Measurements from ENCODE around the gene CC2D2B. TPM values are rescaled to one million over a fixed set of nuclear protein-coding genes. Genes with fewer than 3 reads are reported as not detected.
A peak's percentile ranks its signal among the peaks of the same experiment; 100 is the strongest.

The CC2D2B gene
- total RNA-seq, 4 donors from 2014 or later: 0.96 to 1.6 (median 1.1) TPM; not detected in 1

GRCh38 chr10:96021332-96021731 is 113.6 kb downstream of the CC2D2B start:
- Histone ChIP-seq H3K27me3 (no peaks in the 10 kb centered on the region), H3K27ac (no peak overlapping the region), H3K9me3 (no peaks in the 10 kb centered on the region), H3K4me3 (no peak overlapping the region), H3K36me3 (no peaks in the 10 kb centered on the region), H3K4me1 (peaks cover 0 to 6% (median 0%) of the 10 kb centered on the region in 4 donors)
- intact Hi-C loops (cut with DNase I; ENCODE audit: low total_unique reads): no loop called here
- WGBS, 2 donors (ENCODE audit: low coverage in 1 of 2): 80 to 82% methylated on average over 1 of the region's 1 CpG
- no peak for DNase-seq
- TF ChIP-seq EP300 (IDR thresholded peaks at IDR 0.05; ENCODE audit: low read depth) (no peak), POLR2AphosphoS5 (IDR thresholded peaks at IDR 0.05) (no peak), CTCF (IDR thresholded peaks at IDR 0.05) (no peak), POLR2A (IDR thresholded peaks at IDR 0.05) (no peak)
- in situ Hi-C loops (cut with MboI; ENCODE audit: low pct_ligation_motif_present in 1 of 4, low pct_unique_long_range_greater_than_20kb in 1 of 4, low sequenced_read_pairs in 3 of 4): loop anchor here in 3 of 4 donors (25.0 kb wide), 1 partner anchor 291 kb away; the partner anchor contains the start of gene DNTT (in 3 of the 3)

- 88 to 100% methylated on average over 2 of the region's 2 CpGs for WGBS, 2 donors (ENCODE audit: low coverage in 1 of 2)
- Histone ChIP-seq H3K27me3 (no peaks in the 10 kb centered on the region), H3K27ac (peak overlapping the region in 1 of 4 donors; percentile 14), H3K4me1 (no peaks in the 10 kb centered on the region), H3K36me3 (no peaks in the 10 kb centered on the region), H3K9me3 (no peaks in the 10 kb centered on the region), H3K4me3 (no peak overlapping the region)
- in situ Hi-C loops (cut with MboI; ENCODE audit: low pct_ligation_motif_present in 1 of 4, low pct_unique_long_range_greater_than_20kb in 1 of 4, low sequenced_read_pairs in 3 of 4): loop anchor here in 3 of 4 donors (25.0 kb wide), 1 partner anchor 290 kb away; the partner anchor contains the start of gene DNTT (in 3 of the 3)
- DNase-seq: no peak
- no peak for TF ChIP-seq CTCF (IDR thresholded peaks at IDR 0.05)
- TF ChIP-seq POLR2AphosphoS5 (IDR thresholded peaks at IDR 0.05): no peak
- no peak for TF ChIP-seq EP300 (IDR thresholded peaks at IDR 0.05; ENCODE audit: low read depth)
- TF ChIP-seq POLR2A (IDR thresholded peaks at IDR 0.05): no peak
- intact Hi-C loops (cut with DNase I; ENCODE audit: low total_unique reads): no loop called here
Observed at GRCh38 chr10:96022739-96023138, 115.0 kb downstream of the CC2D2B start.

GRCh38 chr10:96023168-96023567 is 115.4 kb downstream of the CC2D2B start:
- in situ Hi-C loops (cut with MboI; ENCODE audit: low pct_ligation_motif_present in 1 of 4, low pct_unique_long_range_greater_than_20kb in 1 of 4, low sequenced_read_pairs in 3 of 4): loop anchor here in 3 of 4 donors (25.0 kb wide), 1 partner anchor 289 kb away; the partner anchor contains the start of gene DNTT (in 3 of the 3)
- Histone ChIP-seq H3K9me3 (no peaks in the 10 kb centered on the region), H3K27ac (peak overlapping the region in 1 of 4 donors; percentile 14), H3K4me3 (no peak overlapping the region), H3K4me1 (no peaks in the 10 kb centered on the region), H3K36me3 (no peaks in the 10 kb centered on the region), H3K27me3 (no peaks in the 10 kb centered on the region)
- DNase-seq: no peak
- intact Hi-C loops (cut with DNase I; ENCODE audit: low total_unique reads): no loop called here
- TF ChIP-seq EP300 (IDR thresholded peaks at IDR 0.05; ENCODE audit: low read depth) (no peak), POLR2A (IDR thresholded peaks at IDR 0.05) (no peak), CTCF (IDR thresholded peaks at IDR 0.05) (no peak), POLR2AphosphoS5 (IDR thresholded peaks at IDR 0.05) (no peak)

- in situ Hi-C loops (cut with MboI; ENCODE audit: low pct_ligation_motif_present in 1 of 4, low pct_unique_long_range_greater_than_20kb in 1 of 4, low sequenced_read_pairs in 3 of 4): no loop called here
- TF ChIP-seq POLR2AphosphoS5 (IDR thresholded peaks at IDR 0.05) (no peak), EP300 (IDR thresholded peaks at IDR 0.05; ENCODE audit: low read depth) (no peak), CTCF (IDR thresholded peaks at IDR 0.05) (peak in 1 of 5 experiments; percentile 6), POLR2A (IDR thresholded peaks at IDR 0.05) (no peak)
- WGBS, 2 donors (ENCODE audit: low coverage in 1 of 2): 91% methylated on average over 3 of the region's 3 CpGs; no CpG with 5 or more reads in 1 of the 2 donors
Observed at GRCh38 chr10:96025566-96025965, 117.8 kb downstream of the CC2D2B start.

More at GRCh38 chr10:96025566-96025965, 117.8 kb downstream of the CC2D2B start:
- intact Hi-C loops (cut with DNase I; ENCODE audit: low total_unique reads): no loop called here
- no peak for DNase-seq
- H3K27ac ChIP-seq: no peak overlapping the region
- H3K9me3 ChIP-seq: no peaks in the 10 kb centered on the region
- H3K4me3 ChIP-seq: no peak overlapping the region
- no peaks in the 10 kb centered on the region for H3K27me3 ChIP-seq
- H3K4me1 ChIP-seq: no peaks in the 10 kb centered on the region
- H3K36me3 ChIP-seq: no peaks in the 10 kb centered on the region
